Amygdala (tissue), 56 donors: ENCODE data around the gene DRC3.
"Not testable (repeated sequence)": the region's sequence is repeated elsewhere in the genome, so short reads cannot be mapped to it uniquely, and the experiment has no call there.

ENCODE experiments used
- DNase-seq, 56 donors: peaks; one replicate each; lab custom pipeline; 2025; lab: John Stamatoyannopoulos, UW

DRC3 gene

GRCh38 chr17:17989618-17990017 lies 17.0 kb downstream of the DRC3 start:
- DNase-seq = no peak

GRCh38 chr17:17990282-17990681 lies 17.6 kb downstream of the DRC3 start:
- DNase-seq = no peak

- DNase-seq = peak in 1 of 56 donors; percentile 16
These were observed 20.7 kb downstream of the DRC3 start for GRCh38 chr17:17993366-17993765.

GRCh38 chr17:17993852-17994251 lies 21.2 kb downstream of the DRC3 start:
- DNase-seq = no peak

- DNase-seq = peak in 17 of 56 donors; percentile 6 to 47 (median 12)
These were observed 21.8 kb downstream of the DRC3 start for GRCh38 chr17:17994271-17995069.

- not testable (repeated sequence) for DNase-seq
These were observed 23.2 kb downstream of the DRC3 start for GRCh38 chr17:17995887-17996286.

GRCh38 chr17:17998934-17999333 lies 26.3 kb downstream of the DRC3 start:
- DNase-seq = no peak

GRCh38 chr17:17999364-18000029 lies 26.8 kb downstream of the DRC3 start:
- no peak for DNase-seq

GRCh38 chr17:18000030-18000408 lies 27.4 kb downstream of the DRC3 start:
- no peak for DNase-seq

GRCh38 chr17:18002171-18002570 lies 29.5 kb downstream of the DRC3 start:
- no peak for DNase-seq

GRCh38 chr17:18004345-18004744 lies 31.7 kb downstream of the DRC3 start:
- no peak for DNase-seq

- DNase-seq = no peak
These were observed 32.2 kb downstream of the DRC3 start for GRCh38 chr17:18004884-18005305.

GRCh38 chr17:18005496-18005895 lies 32.8 kb downstream of the DRC3 start:
- DNase-seq = no peak

- DNase-seq = no peak
These were observed 34.0 kb downstream of the DRC3 start for GRCh38 chr17:18006495-18007239.

GRCh38 chr17:18008496-18009268 lies 36.0 kb downstream of the DRC3 start:
- DNase-seq = no peak

- no peak for DNase-seq
These were observed 37.2 kb downstream of the DRC3 start for GRCh38 chr17:18009609-18010420.

- DNase-seq = no peak
These were observed 38.6 kb downstream of the DRC3 start for GRCh38 chr17:18011286-18011685.

GRCh38 chr17:18014006-18014405 lies 41.3 kb downstream of the DRC3 start:
- DNase-seq = no peak

GRCh38 chr17:18015593-18015992 lies 42.9 kb downstream of the DRC3 start:
- DNase-seq = no peak

- no peak for DNase-seq
These were observed 43.8 kb downstream of the DRC3 start for GRCh38 chr17:18016426-18016825.
